HL-60 (cell line): ENCODE data around the gene RASAL3.

Source experiments
- DNase-seq, 2 experiments: peaks; one replicate each; pipeline ENCODE4 v3.0.0-alpha.2; 2010 to 2020; ENCODE audit warnings: low read depth in 1 of 2, low spot score in 1 of 2
- H3K27ac ChIP-seq: fragments of 250-450 bp; sonication (Bioruptor Pico); replicated peaks from 2 replicates; pipeline ENCODE4 v1.5.1; 2020; ENCODE audit warnings: mild to moderate bottlenecking, moderate library complexity
- H3K27me3 ChIP-seq: fragments of 250-450 bp; sonication (Bioruptor Pico); 2 replicates; pipeline ENCODE4 v1.5.1; 2021; ENCODE audit warnings: mild to moderate bottlenecking, moderate library complexity; ENCODE audit not compliant: insufficient read depth, poor library complexity, severe bottlenecking
- H3K4me3 ChIP-seq: replicated peaks from 2 replicates; pipeline ENCODE4 v1.5.1; 2011; ENCODE audit warnings: mild to moderate bottlenecking, control low read depth, low read length; ENCODE audit not compliant: insufficient read depth
- CTCF ChIP-seq: IDR thresholded peaks from one replicate; pipeline ENCODE4 v1.5.1; 2011; ENCODE audit warnings: low read length, control low read depth, inconsistent platforms; ENCODE audit not compliant: insufficient read depth
- GABPA ChIP-seq: IDR thresholded peaks from 2 replicates; pipeline ENCODE4 v1.6.1; 2012; ENCODE audit warnings: low read depth
- POLR2AphosphoS5 ChIP-seq: IDR thresholded peaks from 2 replicates; pipeline ENCODE4 v1.6.1; 2012; ENCODE audit warnings: low read depth
- REST ChIP-seq: IDR thresholded peaks from 2 replicates; pipeline ENCODE4 v1.6.1; 2012; ENCODE audit warnings: low read depth; ENCODE audit not compliant: insufficient replicate concordance
- SPI1 ChIP-seq: IDR thresholded peaks from 2 replicates; pipeline ENCODE4 v1.6.1; 2012; ENCODE audit warnings: low read depth, mild to moderate bottlenecking, borderline replicate concordance
- long read RNA-seq: library from polyadenylated mRNA; unstranded; transcript quantifications from one replicate; pipeline ENCODE4 v2.0.0, GENCODE V29; 2020

RASAL3 gene
- long read RNA-seq, transcript RASAL3-201 (18 exons, 3,293 nt): major isoform, 27 of 81 reads
- long read RNA-seq, partial matches to known transcripts: 24 of 81 reads
- long read RNA-seq, other reads (novel, unspliced or antisense): 30 of 81 reads

GRCh38 chr19:15464394-15465385 is at the start of gene RASAL3:
Gene RASAL3 (minus strand): TSS chr19:15464544. CDS start chr19:15464358, 186 bp downstream.
- Histone ChIP-seq H3K27ac (peak within 1 kb of the TSS; percentile 97), H3K4me3 (peak within 1 kb of the TSS; percentile 59), H3K27me3 (peaks cover under 1% of the 10 kb centered on the region)
- TF ChIP-seq REST (no peak), CTCF (no peak), POLR2AphosphoS5 (0 out of 2 replicates have a peak, but pooled peaks have one; percentile 22), SPI1 (peak; percentile 31; the same call in 1 of the 2 replicates), GABPA (no peak)
- DNase-seq: peak; percentile 59 to 69

- no peak for DNase-seq
- H3K27ac ChIP-seq: no peak overlapping the region
- H3K4me3 ChIP-seq: no peak overlapping the region
- TF ChIP-seq POLR2AphosphoS5 (no peak), REST (no peak), SPI1 (no peak), GABPA (no peak), CTCF (no peak)
- H3K27me3 ChIP-seq: peaks cover 16% of the 10 kb centered on the region
These were observed 47.5 kb upstream of the RASAL3 start for GRCh38 chr19:15511671-15512424.

- Histone ChIP-seq H3K4me3 (no peak within 1 kb of the TSS), H3K27ac (no peak within 1 kb of the TSS), H3K27me3 (peaks cover 18% of the 10 kb centered on the region)
- DNase-seq: no peak
- TF ChIP-seq CTCF (no peak), REST (no peak), POLR2AphosphoS5 (no peak), GABPA (no peak), SPI1 (no peak)
These were observed 43.8 kb upstream of the RASAL3 start, which contains the start of gene CYP4F22 for GRCh38 chr19:15508035-15508710. Gene CYP4F22 (plus strand): TSS chr19:15508525. CDS start chr19:15525337, 16,812 bp downstream.
